KMS-11 (cell line): Measurements from ENCODE around the gene UBE2D3.

ENCODE experiments used
- H2AFZ ChIP-seq: fragments of 200-600 bp; sonication (generic); 2 replicates; pipeline ENCODE4 v1.6.1; 2016; ENCODE audit warnings: antibody characterized with exemption, mixed run types, low read depth
- H3K27ac ChIP-seq: fragments of 200-600 bp; sonication (generic); 2 replicates; pipeline ENCODE4 v1.6.1; 2016; ENCODE audit warnings: mild to moderate bottlenecking, mixed run types
- H3K27me3 ChIP-seq: fragments of 200-600 bp; sonication (generic); 2 replicates; pipeline ENCODE4 v1.6.1; 2017; ENCODE audit warnings: mild to moderate bottlenecking, low read depth, mixed run types, moderate library complexity; ENCODE audit not compliant: insufficient read depth
- H3K36me3 ChIP-seq: fragments of 200-600 bp; sonication (generic); 2 replicates; pipeline ENCODE4 v1.6.1; 2017; ENCODE audit warnings: mild to moderate bottlenecking, mixed run types; ENCODE audit not compliant: insufficient read depth
- H3K4me1 ChIP-seq: fragments of 200-600 bp; sonication (generic); 2 replicates; pipeline ENCODE4 v1.6.1; 2016; ENCODE audit warnings: mild to moderate bottlenecking, low read depth, mixed run types; ENCODE audit not compliant: poor library complexity, severe bottlenecking
- H3K4me2 ChIP-seq: fragments of 200-600 bp; sonication (generic); 2 replicates; pipeline ENCODE4 v1.7.0; 2016; ENCODE audit warnings: mild to moderate bottlenecking, mixed run types
- H3K4me3 ChIP-seq: fragments of 200-600 bp; sonication (generic); IDR thresholded peaks from 2 replicates; pipeline ENCODE4 v1.6.1; 2017; ENCODE audit warnings: low read depth, low read length, mixed read lengths; ENCODE audit not compliant: insufficient read depth
- H3K79me2 ChIP-seq: fragments of 200-600 bp; sonication (generic); 2 replicates; pipeline ENCODE4 v1.6.1; 2016; ENCODE audit warnings: low read depth, mixed run types; ENCODE audit not compliant: insufficient read depth
- H3K9ac ChIP-seq: fragments of 200-600 bp; sonication (generic); 2 replicates; pipeline ENCODE4 v1.6.1; 2016; ENCODE audit warnings: mild to moderate bottlenecking, mixed run types
- H4K20me1 ChIP-seq: fragments of 200-600 bp; sonication (generic); 2 replicates; pipeline ENCODE4 v1.6.1; 2016; ENCODE audit warnings: mild to moderate bottlenecking, mixed run types; ENCODE audit not compliant: insufficient read depth
- TF ChIP-seq, protein P1 (sequence below): fragments of 200-600 bp; sonication (generic); conservative IDR thresholded peaks from 2 replicates; pipeline ENCODE4 v1.6.1; 2017; ENCODE audit warnings: low read depth, mild to moderate bottlenecking, antibody characterized with exemption, low read length, moderate library complexity, mixed read lengths

The UBE2D3 gene

GRCh38 chr4:102786279-102786678 lies 41.1 kb downstream of the UBE2D3 start:
- Histone ChIP-seq H3K9ac (no peak overlapping the region), H3K27ac (no peak overlapping the region), H3K4me1 (peaks cover 54% of the 10 kb centered on the region), H3K4me2 (no peak overlapping the region), H3K36me3 (no peaks in the 10 kb centered on the region), H2AFZ (no peak overlapping the region), H3K79me2 (no peaks in the 10 kb centered on the region), H3K27me3 (no peaks in the 10 kb centered on the region), H3K4me3 (no peak overlapping the region), H4K20me1 (no peaks in the 10 kb centered on the region)
- TF ChIP-seq, protein P1, sequence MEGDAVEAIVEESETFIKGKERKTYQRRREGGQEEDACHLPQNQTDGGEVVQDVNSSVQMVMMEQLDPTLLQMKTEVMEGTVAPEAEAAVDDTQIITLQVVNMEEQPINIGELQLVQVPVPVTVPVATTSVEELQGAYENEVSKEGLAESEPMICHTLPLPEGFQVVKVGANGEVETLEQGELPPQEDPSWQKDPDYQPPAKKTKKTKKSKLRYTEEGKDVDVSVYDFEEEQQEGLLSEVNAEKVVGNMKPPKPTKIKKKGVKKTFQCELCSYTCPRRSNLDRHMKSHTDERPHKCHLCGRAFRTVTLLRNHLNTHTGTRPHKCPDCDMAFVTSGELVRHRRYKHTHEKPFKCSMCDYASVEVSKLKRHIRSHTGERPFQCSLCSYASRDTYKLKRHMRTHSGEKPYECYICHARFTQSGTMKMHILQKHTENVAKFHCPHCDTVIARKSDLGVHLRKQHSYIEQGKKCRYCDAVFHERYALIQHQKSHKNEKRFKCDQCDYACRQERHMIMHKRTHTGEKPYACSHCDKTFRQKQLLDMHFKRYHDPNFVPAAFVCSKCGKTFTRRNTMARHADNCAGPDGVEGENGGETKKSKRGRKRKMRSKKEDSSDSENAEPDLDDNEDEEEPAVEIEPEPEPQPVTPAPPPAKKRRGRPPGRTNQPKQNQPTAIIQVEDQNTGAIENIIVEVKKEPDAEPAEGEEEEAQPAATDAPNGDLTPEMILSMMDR, result no peak

DNA sequence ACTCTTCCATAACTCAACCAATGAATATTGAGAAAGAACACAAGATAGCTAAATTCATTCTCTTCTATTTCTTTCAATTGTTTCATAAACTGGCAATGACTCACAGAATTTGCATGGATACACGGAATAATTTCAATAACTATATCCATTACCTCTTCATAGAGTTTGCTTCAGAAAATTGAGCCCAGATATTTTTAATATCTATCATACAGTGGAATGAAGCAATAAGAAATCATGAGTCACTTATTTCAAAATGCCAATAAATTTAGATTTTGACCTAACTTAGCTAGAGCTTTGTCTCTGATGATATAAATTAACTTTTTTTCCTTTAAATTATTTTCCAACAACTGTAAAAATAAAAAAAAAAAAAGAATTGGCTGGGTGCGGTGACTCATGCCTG lies 44.3 kb downstream of the UBE2D3 start:
- Histone ChIP-seq H4K20me1 (no peaks in the 10 kb centered on the region), H2AFZ (no peak overlapping the region), H3K4me3 (no peak overlapping the region), H3K79me2 (no peaks in the 10 kb centered on the region), H3K4me1 (peaks cover 58% of the 10 kb centered on the region), H3K4me2 (no peak overlapping the region), H3K36me3 (no peaks in the 10 kb centered on the region), H3K9ac (no peak overlapping the region), H3K27ac (no peak overlapping the region), H3K27me3 (no peaks in the 10 kb centered on the region)
- TF ChIP-seq, protein P1, result no peak

- Histone ChIP-seq H3K27ac (peak overlapping the region; percentile 1; the same call in 1 of the 2 replicates), H3K36me3 (no peaks in the 10 kb centered on the region), H3K27me3 (no peaks in the 10 kb centered on the region), H2AFZ (no peak overlapping the region), H3K4me3 (no peak overlapping the region), H3K9ac (no peak overlapping the region), H4K20me1 (no peaks in the 10 kb centered on the region), H3K4me2 (peak overlapping the region; percentile 12; the same call in 1 of the 2 replicates), H3K4me1 (peaks cover 60% of the 10 kb centered on the region), H3K79me2 (no peaks in the 10 kb centered on the region)
- TF ChIP-seq, protein P1, result no peak
Measured at GRCh38 chr4:102781570-102781969, 45.8 kb downstream of the UBE2D3 start.

DNA sequence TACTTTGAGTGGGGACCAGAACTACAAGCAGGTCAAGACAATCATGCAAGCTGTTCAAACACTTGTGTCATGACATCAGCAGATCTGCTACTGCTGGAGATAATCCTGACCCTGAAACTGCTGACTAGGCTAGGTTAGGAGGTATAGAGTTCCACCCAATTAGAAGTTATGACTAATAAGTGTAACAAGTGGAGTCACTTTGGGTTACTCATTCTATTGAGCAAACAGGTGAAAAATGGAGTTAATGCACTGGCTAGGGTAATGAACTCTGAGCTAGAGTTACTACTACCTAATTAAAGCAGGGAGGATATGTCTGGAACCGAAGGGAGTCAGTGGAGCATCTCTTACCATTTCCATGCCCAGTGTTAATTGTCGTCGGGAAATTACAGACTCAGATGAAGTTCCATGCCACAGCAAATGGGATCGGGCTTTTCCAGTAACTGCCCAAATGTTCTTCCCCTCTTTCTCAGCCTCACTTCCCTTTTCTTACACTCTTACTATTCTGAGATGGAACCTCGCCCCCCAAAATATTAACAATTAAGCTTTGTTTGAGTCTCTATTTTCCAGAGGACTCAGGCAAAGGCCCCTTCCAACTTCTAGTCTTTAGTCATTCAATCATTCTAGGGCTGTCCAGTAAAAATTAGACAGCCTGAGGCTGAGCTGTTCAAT lies 46.7 kb downstream of the UBE2D3 start:
- Histone ChIP-seq H2AFZ (peak overlapping the region; percentile 15; the same call in 1 of the 2 replicates), H3K4me2 (peak overlapping the region; percentile 85), H3K79me2 (no peaks in the 10 kb centered on the region), H3K27me3 (no peaks in the 10 kb centered on the region), H3K4me1 (peaks cover 60% of the 10 kb centered on the region), H3K4me3 (no peak overlapping the region), H4K20me1 (no peaks in the 10 kb centered on the region), H3K36me3 (no peaks in the 10 kb centered on the region), H3K27ac (peak overlapping the region; percentile 70), H3K9ac (peak overlapping the region; percentile 16; the same call in 1 of the 2 replicates)
- TF ChIP-seq, protein P1, result no peak
